CD14-positive monocyte (primary cell): ENCODE measurements around the gene TNFRSF14. TPM values are rescaled to one million over a fixed set of nuclear protein-coding genes. Genes with fewer than 3 reads are reported as not detected.

Experiments used
- DNase-seq, 3 donors: peaks; one replicate each; pipeline ENCODE4 v3.0.0-alpha.2; 2011 to 2022
- H2AFZ ChIP-seq: 2 replicates; pipeline ENCODE4 v1.6.0; 2012; ENCODE audit warnings: mild to moderate bottlenecking, low read depth, low read length, inconsistent platforms; ENCODE audit not compliant: insufficient read depth, poor library complexity, severe bottlenecking
- H3K27ac ChIP-seq, 2 donors: 1 replicate in 1 of 2; 2 replicates in 1 of 2; pipeline ENCODE4 v1.5.1; 2012 to 2013; ENCODE audit warnings: low read length in 2 of 2, control low read depth in 1 of 2, inconsistent platforms in 1 of 2, low read depth in 1 of 2, mild to moderate bottlenecking in 1 of 2
- H3K27me3 ChIP-seq, 2 donors: one replicate each; pipeline versions ENCODE4 v1.6.0 to v1.6.1; 2011 to 2013; ENCODE audit warnings: low read length in 2 of 2; ENCODE audit not compliant: control insufficient read depth in 2 of 2, insufficient read depth in 2 of 2
- H3K36me3 ChIP-seq, 2 donors: replicated peaks in 1 of 2; 1 replicate in 1 of 2; 2 replicates in 1 of 2; pipeline versions ENCODE4 v1.5.1 to v1.6.1; 2012 to 2013; ENCODE audit warnings: low read length in 2 of 2, control low read depth in 1 of 2, inconsistent platforms in 1 of 2, mild to moderate bottlenecking in 1 of 2; ENCODE audit not compliant: insufficient read depth in 2 of 2, control insufficient read depth in 1 of 2
- H3K4me1 ChIP-seq, 2 donors: 1 replicate in 1 of 2; 2 replicates in 1 of 2; pipeline versions ENCODE4 v1.5.1 to v1.6.1; 2012 to 2013; ENCODE audit warnings: low read length in 2 of 2, control low read depth in 1 of 2, inconsistent platforms in 1 of 2, mild to moderate bottlenecking in 1 of 2, moderate library complexity in 1 of 2; ENCODE audit not compliant: insufficient read depth in 2 of 2, control insufficient read depth in 1 of 2
- H3K4me2 ChIP-seq: replicated peaks from 2 replicates; pipeline ENCODE3; 2012; ENCODE audit warnings: low read length, moderate library complexity, mild to moderate bottlenecking; ENCODE audit not compliant: poor library complexity, severe bottlenecking; ENCODE audit errors: extremely low read depth
- H3K4me3 ChIP-seq, 3 experiments: fragments of 200-600 bp in 1 of 3; sonication (generic) in 1 of 3; replicated peaks in 1 of 3; 1 replicate in 2 of 3; 2 replicates in 1 of 3; pipeline ENCODE4 v1.5.1; 2011 to 2013; ENCODE audit warnings: low read length in 3 of 3, mild to moderate bottlenecking in 3 of 3, control low read depth in 2 of 3, low read depth in 2 of 3, inconsistent platforms in 1 of 3, moderate library complexity in 1 of 3
- H3K79me2 ChIP-seq: 2 replicates; pipeline ENCODE4 v1.6.0; 2012; ENCODE audit warnings: mild to moderate bottlenecking, control low read depth, inconsistent platforms, low read length, moderate library complexity; ENCODE audit not compliant: insufficient read depth
- H3K9ac ChIP-seq: 2 replicates; pipeline ENCODE4 v1.6.0; 2017; ENCODE audit warnings: low read length, mild to moderate bottlenecking; ENCODE audit not compliant: insufficient read depth, poor library complexity, severe bottlenecking
- H3K9me3 ChIP-seq, 2 donors: replicated peaks in 1 of 2; 1 replicate in 1 of 2; 2 replicates in 1 of 2; pipeline versions ENCODE4 v1.5.1 to v1.6.1; 2012 to 2013; ENCODE audit warnings: low read length in 2 of 2, control low read depth in 1 of 2; ENCODE audit not compliant: control insufficient read depth in 1 of 2, insufficient read depth in 1 of 2
- H4K20me1 ChIP-seq: 2 replicates; pipeline ENCODE4 v1.6.0; 2012; ENCODE audit warnings: mild to moderate bottlenecking, low read length, control low read depth, moderate library complexity; ENCODE audit not compliant: insufficient read depth
- H3K27ac Mint-ChIP-seq, 7 donors: one replicate each; pipeline ENCODE4 v1.8.0; 2020; ENCODE audit warnings: mild to moderate bottlenecking in 7 of 7, mixed read lengths in 7 of 7, moderate library complexity in 6 of 7, inconsistent platforms in 2 of 7
- H3K27me3 Mint-ChIP-seq, 3 donors: one replicate each; pipeline ENCODE4 v1.8.0; 2021 to 2022; ENCODE audit warnings: low read depth in 3 of 3, mild to moderate bottlenecking in 3 of 3, mixed read lengths in 3 of 3, moderate library complexity in 3 of 3, inconsistent platforms in 1 of 3
- H3K36me3 Mint-ChIP-seq, 2 donors: one replicate each; pipeline ENCODE4 v1.8.0; 2020; ENCODE audit warnings: mixed read lengths in 2 of 2, inconsistent platforms in 1 of 2, mild to moderate bottlenecking in 1 of 2
- H3K4me1 Mint-ChIP-seq: one replicate; pipeline ENCODE4 v1.8.0; 2020; ENCODE audit warnings: mild to moderate bottlenecking, mixed read lengths
- H3K4me3 Mint-ChIP-seq, 2 donors: one replicate each; pipeline ENCODE4 v1.8.0; 2020; ENCODE audit warnings: mild to moderate bottlenecking in 2 of 2, mixed read lengths in 2 of 2, moderate library complexity in 1 of 2
- H3K9me3 Mint-ChIP-seq, 7 donors: one replicate each; pipeline ENCODE4 v1.8.0; 2020 to 2022; ENCODE audit warnings: mixed read lengths in 7 of 7, mild to moderate bottlenecking in 6 of 7, moderate library complexity in 6 of 7, inconsistent platforms in 2 of 7
- WGBS: methylation state at CpG from one replicate; pipeline ENCODE4 v1.1.5; 2013; ENCODE audit warnings: missing lambda C conversion rate; ENCODE audit not compliant: insufficient coverage; 5-methylcytosine and 5-hydroxymethylcytosine counted together
- intact Hi-C, 2 donors: fragments of 100-400 bp; cut with micrococcal nuclease; formaldehyde crosslinking; loops; one replicate each; pipeline versions ENCODE4 v1.15.0 to v1.15.1; 2023
- polyA plus RNA-seq, 3 donors: library from polyadenylated mRNA; depleted of rRNA in 1 of 3; unstranded in 2 of 3; stranded (reverse) in 1 of 3; fragments of 300-500 nt in 2 of 3; fragments of >200 nt in 1 of 3; fragmentation: Illumina TruSeq in 2 of 3; gene quantifications; 1 replicate in 2 of 3; 2 replicates in 1 of 3; pipeline ENCODE4 v1.2.3, GENCODE V29; 2012 to 2021
- TF ChIP-seq, protein P1 (sequence below): fragments of 200-600 bp; IDR thresholded peaks from one replicate; pipeline ENCODE4 v1.8.0; 2022; ENCODE audit warnings: antibody characterized with exemption, mild to moderate bottlenecking

Gene TNFRSF14
- polyA plus RNA-seq, 3 donors, result 62.1 to 512 (median 64.4) TPM

DNA sequence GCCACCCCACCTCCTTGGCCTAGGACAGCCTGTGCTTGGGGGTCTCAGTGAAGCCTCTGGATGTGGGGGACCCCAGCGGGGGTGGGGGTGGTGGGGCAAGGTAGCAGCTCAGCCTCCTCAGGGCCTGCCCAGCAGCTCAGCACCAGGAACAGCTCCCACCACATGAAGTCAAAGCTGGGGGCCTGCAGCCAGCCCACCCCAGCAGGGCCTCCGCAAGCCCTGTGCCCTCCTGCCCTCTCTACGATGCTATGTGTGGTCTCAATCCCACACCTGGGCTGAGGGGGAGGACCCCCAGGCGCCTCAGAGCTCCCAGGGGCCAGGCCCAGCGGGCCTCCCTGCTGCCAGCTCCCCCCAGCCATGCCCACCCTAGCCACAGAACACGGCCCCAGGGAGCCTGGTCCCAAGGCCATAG is 48.4 kb upstream of the TNFRSF14 start:
- no peak overlapping the region for H3K27ac ChIP-seq
- no peak for DNase-seq
- H3K27me3 Mint-ChIP-seq, result peaks cover 0 to 5% (median 0%) of the 10 kb centered on the region in 3 donors
- no peak overlapping the region for H3K4me3 Mint-ChIP-seq
- peaks cover 56% of the 10 kb centered on the region in 2 donors for H3K36me3 ChIP-seq
- 91% methylated on average over 4 of the region's 6 CpGs for WGBS
- H3K9me3 Mint-ChIP-seq, result no peaks in the 10 kb centered on the region
- intact Hi-C loops, result no loop called here
- H3K9ac ChIP-seq, result no peak overlapping the region
- peaks cover 35 to 48% of the 10 kb centered on the region in 2 donors for H3K36me3 Mint-ChIP-seq
- no peaks in the 10 kb centered on the region for H3K9me3 ChIP-seq
- H3K4me1 Mint-ChIP-seq, result no peaks in the 10 kb centered on the region
- no peak overlapping the region for H3K4me3 ChIP-seq
- H3K27ac Mint-ChIP-seq, result no peak overlapping the region
- H3K4me2 ChIP-seq, result no peak overlapping the region
- H2AFZ ChIP-seq, result no peak overlapping the region
- no peaks in the 10 kb centered on the region for H3K4me1 ChIP-seq
- TF ChIP-seq, protein P1, sequence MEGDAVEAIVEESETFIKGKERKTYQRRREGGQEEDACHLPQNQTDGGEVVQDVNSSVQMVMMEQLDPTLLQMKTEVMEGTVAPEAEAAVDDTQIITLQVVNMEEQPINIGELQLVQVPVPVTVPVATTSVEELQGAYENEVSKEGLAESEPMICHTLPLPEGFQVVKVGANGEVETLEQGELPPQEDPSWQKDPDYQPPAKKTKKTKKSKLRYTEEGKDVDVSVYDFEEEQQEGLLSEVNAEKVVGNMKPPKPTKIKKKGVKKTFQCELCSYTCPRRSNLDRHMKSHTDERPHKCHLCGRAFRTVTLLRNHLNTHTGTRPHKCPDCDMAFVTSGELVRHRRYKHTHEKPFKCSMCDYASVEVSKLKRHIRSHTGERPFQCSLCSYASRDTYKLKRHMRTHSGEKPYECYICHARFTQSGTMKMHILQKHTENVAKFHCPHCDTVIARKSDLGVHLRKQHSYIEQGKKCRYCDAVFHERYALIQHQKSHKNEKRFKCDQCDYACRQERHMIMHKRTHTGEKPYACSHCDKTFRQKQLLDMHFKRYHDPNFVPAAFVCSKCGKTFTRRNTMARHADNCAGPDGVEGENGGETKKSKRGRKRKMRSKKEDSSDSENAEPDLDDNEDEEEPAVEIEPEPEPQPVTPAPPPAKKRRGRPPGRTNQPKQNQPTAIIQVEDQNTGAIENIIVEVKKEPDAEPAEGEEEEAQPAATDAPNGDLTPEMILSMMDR, result no peak
- peaks cover 53% of the 10 kb centered on the region for H4K20me1 ChIP-seq
- no peaks in the 10 kb centered on the region for H3K27me3 ChIP-seq
- no peaks in the 10 kb centered on the region for H3K79me2 ChIP-seq

DNA sequence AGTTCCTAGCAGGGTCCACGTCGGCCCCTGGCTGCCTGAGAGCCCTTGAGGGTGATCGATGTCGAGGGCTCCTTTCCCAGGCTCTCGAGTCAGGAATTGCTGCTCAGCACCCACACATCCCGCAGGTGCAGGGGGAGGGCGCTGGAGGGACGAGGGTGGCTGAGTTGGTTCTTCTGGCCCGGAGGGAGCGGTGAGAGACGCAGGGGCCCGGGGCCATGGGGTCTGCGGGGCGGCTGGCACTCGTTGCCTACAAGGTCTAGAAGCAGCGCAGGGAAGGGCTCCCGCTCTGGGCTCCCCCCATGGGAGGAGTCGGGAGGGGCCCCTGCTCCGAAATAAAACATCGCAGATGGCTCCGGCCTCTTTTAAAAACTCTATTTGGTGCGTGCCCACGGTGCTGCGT is 48.0 kb upstream of the TNFRSF14 start:
- Mint-ChIP-seq H3K27me3 (peaks cover 0 to 4% (median 0%) of the 10 kb centered on the region in 3 donors), H3K9me3 (no peaks in the 10 kb centered on the region), H3K4me1 (no peaks in the 10 kb centered on the region), H3K27ac (no peak overlapping the region), H3K36me3 (peaks cover 38 to 52% of the 10 kb centered on the region in 2 donors), H3K4me3 (no peak overlapping the region)
- H3K79me2 ChIP-seq, result no peaks in the 10 kb centered on the region
- DNase-seq, result no peak
- TF ChIP-seq, protein P1, result no peak
- intact Hi-C loops, result no loop called here
- H3K27ac ChIP-seq, result no peak overlapping the region
- no peak overlapping the region for H2AFZ ChIP-seq
- no peaks in the 10 kb centered on the region for H3K4me1 ChIP-seq
- no peaks in the 10 kb centered on the region for H3K9me3 ChIP-seq
- no peak overlapping the region for H3K4me2 ChIP-seq
- H3K4me3 ChIP-seq, result no peak overlapping the region
- H3K27me3 ChIP-seq, result no peaks in the 10 kb centered on the region
- WGBS, result 89% methylated on average over 15 of the region's 24 CpGs
- H4K20me1 ChIP-seq, result peaks cover 57% of the 10 kb centered on the region
- H3K36me3 ChIP-seq, result peaks cover 60% of the 10 kb centered on the region in 2 donors
- no peak overlapping the region for H3K9ac ChIP-seq
